AG09319 (cell line): ENCODE data around the gene VPS35L.

Experiments
- DNase-seq: peaks from one replicate; pipeline ENCODE4 v3.0.0-alpha.2; 2010; ENCODE audit warnings: low read depth; ENCODE audit errors: extremely low read depth
- TF ChIP-seq, protein P1 (sequence below): IDR thresholded peaks from 2 replicates; pipeline ENCODE4 v1.5.1; 2011; ENCODE audit warnings: low read depth, mild to moderate bottlenecking, inconsistent platforms, low read length, moderate library complexity

Gene VPS35L

DNA sequence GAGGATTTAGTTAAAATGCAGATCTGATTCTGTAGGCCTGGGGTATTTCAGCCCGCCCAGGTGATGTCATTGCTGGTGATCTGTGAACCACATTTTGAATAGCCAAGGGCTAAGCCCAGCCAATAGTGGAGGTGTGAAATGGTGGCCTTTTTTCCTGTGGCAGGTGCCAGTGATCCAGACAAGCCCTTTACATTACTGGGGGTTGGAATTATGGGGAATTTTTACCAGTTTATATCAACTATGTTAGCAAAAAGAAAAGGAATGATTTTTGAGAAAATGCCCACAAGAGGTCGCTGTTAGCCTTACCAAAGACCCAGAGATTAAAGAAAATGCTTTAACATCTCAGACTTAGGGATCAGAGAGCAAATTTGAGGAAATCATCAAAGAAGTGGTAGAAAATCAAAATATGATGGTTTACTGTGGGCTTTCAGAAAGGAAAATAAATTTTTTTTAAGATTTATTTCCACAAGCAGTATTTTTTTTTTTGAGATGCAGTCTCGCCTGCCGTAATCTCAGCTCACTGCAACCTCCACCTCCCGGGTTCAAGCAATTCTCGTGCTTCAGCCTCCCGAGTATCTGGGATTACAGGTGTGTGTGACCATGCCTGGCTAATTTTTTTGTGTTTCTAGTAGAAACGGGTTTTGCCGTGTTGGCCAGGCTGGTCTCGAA is 3.9 kb downstream of the VPS35L start:
- no peak for DNase-seq
- TF ChIP-seq, protein P1, sequence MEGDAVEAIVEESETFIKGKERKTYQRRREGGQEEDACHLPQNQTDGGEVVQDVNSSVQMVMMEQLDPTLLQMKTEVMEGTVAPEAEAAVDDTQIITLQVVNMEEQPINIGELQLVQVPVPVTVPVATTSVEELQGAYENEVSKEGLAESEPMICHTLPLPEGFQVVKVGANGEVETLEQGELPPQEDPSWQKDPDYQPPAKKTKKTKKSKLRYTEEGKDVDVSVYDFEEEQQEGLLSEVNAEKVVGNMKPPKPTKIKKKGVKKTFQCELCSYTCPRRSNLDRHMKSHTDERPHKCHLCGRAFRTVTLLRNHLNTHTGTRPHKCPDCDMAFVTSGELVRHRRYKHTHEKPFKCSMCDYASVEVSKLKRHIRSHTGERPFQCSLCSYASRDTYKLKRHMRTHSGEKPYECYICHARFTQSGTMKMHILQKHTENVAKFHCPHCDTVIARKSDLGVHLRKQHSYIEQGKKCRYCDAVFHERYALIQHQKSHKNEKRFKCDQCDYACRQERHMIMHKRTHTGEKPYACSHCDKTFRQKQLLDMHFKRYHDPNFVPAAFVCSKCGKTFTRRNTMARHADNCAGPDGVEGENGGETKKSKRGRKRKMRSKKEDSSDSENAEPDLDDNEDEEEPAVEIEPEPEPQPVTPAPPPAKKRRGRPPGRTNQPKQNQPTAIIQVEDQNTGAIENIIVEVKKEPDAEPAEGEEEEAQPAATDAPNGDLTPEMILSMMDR: peak; percentile 52

DNA sequence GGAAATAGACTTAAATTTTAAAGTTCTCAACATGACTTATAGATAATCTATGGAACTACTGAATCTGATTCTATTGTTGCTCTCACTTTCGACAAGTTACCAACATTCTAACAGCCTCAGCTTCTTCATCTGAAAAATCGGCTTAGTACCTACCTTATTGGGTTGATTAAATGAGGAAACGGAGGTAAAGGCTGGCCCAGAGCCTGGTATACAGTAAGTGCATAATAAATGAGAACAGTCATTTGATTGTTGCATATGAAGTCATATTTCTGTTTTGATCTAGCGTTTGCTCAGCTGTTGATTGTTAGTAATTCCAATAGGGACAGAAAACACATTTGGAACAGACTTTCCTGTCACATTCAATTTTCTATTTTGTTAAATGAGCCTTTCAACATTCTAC is 4.6 kb downstream of the VPS35L start:
- no peak for DNase-seq
- TF ChIP-seq, protein P1: no peak

DNA sequence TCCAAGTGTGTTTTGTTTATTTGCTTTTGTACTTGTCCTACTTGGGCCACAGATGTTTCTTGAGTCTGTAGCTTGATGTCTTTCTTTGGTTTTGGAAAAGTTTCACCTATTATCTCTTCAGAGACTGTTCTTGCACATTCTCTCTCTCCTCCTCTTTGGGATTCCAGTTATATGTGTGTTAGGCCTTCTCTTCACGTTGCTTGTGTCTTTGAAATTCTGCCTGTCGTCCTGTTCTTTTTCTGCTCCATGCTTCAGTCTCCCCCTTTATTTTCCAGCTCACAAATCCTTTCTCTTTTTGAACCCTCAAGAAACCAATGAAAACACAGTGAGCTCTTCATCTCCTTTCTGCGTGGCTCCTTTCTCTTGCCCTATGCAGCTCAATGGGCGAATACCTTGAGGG is 7.9 kb downstream of the VPS35L start:
- TF ChIP-seq, protein P1: no peak
- no peak for DNase-seq

DNA sequence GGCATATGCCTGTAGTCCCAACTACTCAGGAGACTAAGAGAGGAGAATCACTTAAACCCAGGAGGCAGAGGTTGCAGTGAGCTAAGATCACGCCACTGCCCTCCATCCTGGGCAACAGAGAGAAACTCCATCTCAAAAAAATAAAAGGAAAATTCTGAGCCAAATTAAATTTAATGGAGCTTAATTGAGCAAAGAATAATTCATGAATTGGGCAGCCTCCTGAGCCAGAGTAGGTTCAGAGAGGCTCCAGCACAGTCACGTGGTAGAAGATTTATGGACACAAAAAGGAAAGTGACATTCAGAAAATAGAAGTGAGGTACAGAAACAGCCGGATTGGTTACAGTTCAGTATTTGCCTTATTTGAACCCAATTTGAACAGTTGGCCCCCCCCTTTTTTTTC is 10.9 kb downstream of the VPS35L start:
- no peak for DNase-seq
- TF ChIP-seq, protein P1: no peak

DNA sequence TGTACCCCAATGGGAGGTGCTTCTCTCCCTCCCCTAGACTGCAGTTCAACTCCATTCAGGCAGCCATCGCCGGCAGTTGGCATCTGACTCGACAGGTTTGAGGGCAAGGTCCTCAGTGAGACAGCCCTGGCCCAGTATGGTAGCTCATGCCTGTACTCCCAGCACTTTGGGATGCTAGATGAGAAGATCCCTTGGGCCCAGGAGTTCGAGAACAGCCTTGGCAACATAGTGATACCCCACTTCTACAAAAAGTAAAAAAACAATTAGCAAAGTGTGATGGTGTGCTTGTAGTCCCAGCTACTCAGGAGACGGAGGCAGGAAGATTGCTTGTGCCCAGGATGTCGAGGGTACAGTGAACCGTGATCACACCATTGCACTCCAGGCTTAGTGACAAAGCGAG is 12.1 kb downstream of the VPS35L start:
- TF ChIP-seq, protein P1: no peak
- no peak for DNase-seq

DNA sequence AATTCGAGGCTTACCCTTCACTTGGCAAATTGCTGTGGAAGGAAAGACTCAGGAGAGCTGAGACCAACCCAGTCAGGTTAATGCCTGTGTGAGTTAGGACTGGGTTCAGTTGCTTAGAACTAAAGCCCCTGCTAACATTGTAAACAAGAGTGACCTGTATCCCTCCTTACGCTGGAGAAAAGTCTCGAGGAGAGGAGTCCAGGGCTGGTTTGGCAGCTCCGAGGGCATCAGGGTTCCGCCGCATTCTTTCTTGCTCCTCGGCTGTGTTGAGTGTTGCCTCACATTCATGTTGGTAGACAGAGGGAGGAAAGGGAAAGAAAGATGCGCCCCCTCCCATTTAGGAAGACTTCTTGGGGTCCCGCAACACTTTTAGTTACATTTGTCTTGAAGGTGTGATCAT is 18.5 kb downstream of the VPS35L start:
- TF ChIP-seq, protein P1: no peak
- DNase-seq: no peak

DNA sequence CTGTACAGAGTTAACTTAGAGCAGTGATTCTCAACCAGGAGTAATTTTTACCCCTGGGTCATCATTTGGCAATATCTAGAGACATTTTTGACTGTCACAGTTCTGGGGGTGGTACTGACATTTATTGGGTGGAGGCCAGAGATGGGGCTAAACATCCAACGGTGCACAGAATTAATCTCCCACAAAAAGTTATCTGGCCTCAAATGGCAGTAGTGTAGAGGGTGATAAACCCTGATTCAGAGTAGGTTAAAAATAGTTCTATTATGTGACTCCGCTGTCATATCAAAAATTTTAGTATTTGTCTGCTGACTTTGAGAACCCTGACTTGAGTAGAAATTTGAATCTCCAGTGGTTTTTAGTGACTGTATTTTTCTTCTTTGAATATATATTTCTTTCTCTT is 19.1 kb downstream of the VPS35L start:
- no peak for DNase-seq
- TF ChIP-seq, protein P1: no peak
